Stimulated activated naive B cell treated with anti-CD40 and anti-IgM and Interleukin-4, amounts not matched to agents 10 μg/mL and 1 μg/mL and 100 μg/mL, for 72 hours (primary cell): ENCODE results near the gene RNU2-1.
"Not testable (repeated sequence)": the region's sequence is repeated elsewhere in the genome, so short reads cannot be mapped to it uniquely, and the experiment has no call there.

Experiments used
- ATAC-seq, 2 donors: fragments of 150-1000 bp; cut with Tn5 transposase; replicated peaks; 2 replicates each; pipeline ENCODE4 v1.10.0; 2021; ENCODE audit warnings: moderate library complexity in 1 of 2
- DNase-seq: peaks from one replicate; pipeline ENCODE4 v3.0.0; 2021
- H3K27ac Mint-ChIP-seq: one replicate; pipeline ENCODE4 v1.8.0; 2022; ENCODE audit warnings: mild to moderate bottlenecking, mixed read lengths
- H3K27me3 Mint-ChIP-seq, 2 donors: one replicate each; pipeline ENCODE4 v1.8.0; 2022; ENCODE audit warnings: mixed read lengths in 2 of 2
- H3K36me3 Mint-ChIP-seq, 2 donors: one replicate each; pipeline ENCODE4 v1.8.0; 2022; ENCODE audit warnings: mixed read lengths in 2 of 2, mild to moderate bottlenecking in 1 of 2
- H3K4me1 Mint-ChIP-seq, 2 donors: one replicate each; pipeline ENCODE4 v1.8.0; 2022; ENCODE audit warnings: mixed read lengths in 2 of 2, mild to moderate bottlenecking in 1 of 2
- H3K4me3 Mint-ChIP-seq, 2 donors: one replicate each; pipeline ENCODE4 v1.8.0; 2022; ENCODE audit warnings: mild to moderate bottlenecking in 2 of 2, mixed read lengths in 2 of 2, moderate library complexity in 1 of 2
- H3K9me3 Mint-ChIP-seq, 2 donors: one replicate each; pipeline ENCODE4 v1.8.0; 2022; ENCODE audit warnings: mixed read lengths in 2 of 2, mild to moderate bottlenecking in 1 of 2

The RNU2-1 gene

GRCh38 chr17:43233877-43234276 lies at the start of gene RNU2-1:
Gene RNU2-1 (minus strand): TSS chr17:43233977.
- peak within 1 kb of the TSS in 1 of 2 donors; percentile 48 for H3K4me3 Mint-ChIP-seq
- ATAC-seq, DNase-seq, H3K36me3 Mint-ChIP-seq, H3K27ac Mint-ChIP-seq, H3K9me3 Mint-ChIP-seq, H3K4me1 Mint-ChIP-seq, H3K27me3 Mint-ChIP-seq: not testable (repeated sequence)

GRCh38 chr17:43272914-43273313 lies 39.1 kb upstream of the RNU2-1 start:
- not testable (repeated sequence) for H3K9me3 Mint-ChIP-seq, H3K27me3 Mint-ChIP-seq, DNase-seq, H3K4me1 Mint-ChIP-seq, H3K36me3 Mint-ChIP-seq, H3K27ac Mint-ChIP-seq, H3K4me3 Mint-ChIP-seq
- ATAC-seq, result peak; percentile 69 to 80

GRCh38 chr17:43272483-43272882 lies 38.7 kb upstream of the RNU2-1 start:
- peak; percentile 49 to 57 for ATAC-seq
- not testable (repeated sequence) for H3K36me3 Mint-ChIP-seq, H3K9me3 Mint-ChIP-seq, H3K4me1 Mint-ChIP-seq, H3K27me3 Mint-ChIP-seq
- Mint-ChIP-seq H3K4me3 (peak overlapping the region; percentile 6 to 9), H3K27ac (peak overlapping the region; percentile 20)
- peak; percentile 42 for DNase-seq

- not testable (repeated sequence) for H3K27me3 Mint-ChIP-seq, H3K4me3 Mint-ChIP-seq, DNase-seq, H3K9me3 Mint-ChIP-seq, H3K36me3 Mint-ChIP-seq, H3K4me1 Mint-ChIP-seq, H3K27ac Mint-ChIP-seq
- ATAC-seq, result peak; percentile 68 to 80
Measured at GRCh38 chr17:43270552-43271504, 37.1 kb upstream of the RNU2-1 start.

- not testable (repeated sequence) for H3K27ac Mint-ChIP-seq, H3K4me3 Mint-ChIP-seq, H3K4me1 Mint-ChIP-seq, H3K36me3 Mint-ChIP-seq, H3K27me3 Mint-ChIP-seq, H3K9me3 Mint-ChIP-seq
- ATAC-seq (peak; percentile 50 to 62), DNase-seq (peak; percentile 89)
Measured at GRCh38 chr17:43246456-43246855, 12.7 kb upstream of the RNU2-1 start.

- H3K4me3 Mint-ChIP-seq, H3K27ac Mint-ChIP-seq, H3K27me3 Mint-ChIP-seq, DNase-seq, H3K4me1 Mint-ChIP-seq, H3K36me3 Mint-ChIP-seq, H3K9me3 Mint-ChIP-seq: not testable (repeated sequence)
- ATAC-seq, result peak; percentile 63 to 72
Measured at GRCh38 chr17:43240596-43241352, 7.0 kb upstream of the RNU2-1 start.

GRCh38 chr17:43239597-43239996 lies 5.8 kb upstream of the RNU2-1 start:
- H3K4me1 Mint-ChIP-seq, H3K27me3 Mint-ChIP-seq, DNase-seq, H3K9me3 Mint-ChIP-seq, H3K36me3 Mint-ChIP-seq: not testable (repeated sequence)
- Mint-ChIP-seq H3K27ac (peak overlapping the region; percentile 74), H3K4me3 (peak overlapping the region in 1 of 2 donors; percentile 54)
- ATAC-seq, result peak; percentile 64 to 76

GRCh38 chr17:43233263-43233662 lies 514 bp downstream of the RNU2-1 start:
- H3K36me3 Mint-ChIP-seq, ATAC-seq, H3K9me3 Mint-ChIP-seq, H3K27me3 Mint-ChIP-seq, DNase-seq, H3K4me1 Mint-ChIP-seq, H3K27ac Mint-ChIP-seq: not testable (repeated sequence)
- peak overlapping the region in 1 of 2 donors; percentile 48 for H3K4me3 Mint-ChIP-seq

- H3K27ac Mint-ChIP-seq, H3K36me3 Mint-ChIP-seq, H3K9me3 Mint-ChIP-seq, H3K4me1 Mint-ChIP-seq, H3K27me3 Mint-ChIP-seq, ATAC-seq, DNase-seq: not testable (repeated sequence)
- H3K4me3 Mint-ChIP-seq, result peak overlapping the region; percentile 33 to 65
Measured at GRCh38 chr17:43232021-43232699, 1.6 kb downstream of the RNU2-1 start.

GRCh38 chr17:43231205-43232020 lies 2.4 kb downstream of the RNU2-1 start:
- not testable (repeated sequence) for H3K27ac Mint-ChIP-seq, H3K9me3 Mint-ChIP-seq
- peak; percentile 53 to 64 for ATAC-seq

GRCh38 chr17:43228020-43228782 lies 5.6 kb downstream of the RNU2-1 start, which contains the start of gene CCDC200:
Gene CCDC200 (minus strand): TSS chr17:43228623. CDS start chr17:43228554, 69 bp downstream.
- H3K36me3 Mint-ChIP-seq, result peaks cover 12 to 14% of the 10 kb centered on the region in 2 donors
- H3K27ac Mint-ChIP-seq, H3K4me3 Mint-ChIP-seq, H3K9me3 Mint-ChIP-seq, ATAC-seq, H3K27me3 Mint-ChIP-seq, H3K4me1 Mint-ChIP-seq, DNase-seq: not testable (repeated sequence)

More at GRCh38 chr17:43231205-43232020, 2.4 kb downstream of the RNU2-1 start:
- DNase-seq, H3K4me1 Mint-ChIP-seq, H3K36me3 Mint-ChIP-seq, H3K27me3 Mint-ChIP-seq: not testable (repeated sequence)
- peak overlapping the region in 1 of 2 donors; percentile 62 for H3K4me3 Mint-ChIP-seq

GRCh38 chr17:43226393-43226792 lies 7.4 kb downstream of the RNU2-1 start:
- DNase-seq (no peak), ATAC-seq (no peak)
- H3K4me3 Mint-ChIP-seq, result no peak overlapping the region
- H3K27me3 Mint-ChIP-seq, result no peaks in the 10 kb centered on the region
- peaks cover 14 to 15% of the 10 kb centered on the region in 2 donors for H3K36me3 Mint-ChIP-seq
- no peak overlapping the region for H3K27ac Mint-ChIP-seq
- peaks cover 1 to 5% of the 10 kb centered on the region in 2 donors for H3K4me1 Mint-ChIP-seq
- no peaks in the 10 kb centered on the region for H3K9me3 Mint-ChIP-seq

- peaks cover 19 to 21% of the 10 kb centered on the region in 2 donors for H3K36me3 Mint-ChIP-seq
- H3K27me3 Mint-ChIP-seq, result no peaks in the 10 kb centered on the region
- no peak overlapping the region for H3K4me3 Mint-ChIP-seq
- H3K9me3 Mint-ChIP-seq, result no peaks in the 10 kb centered on the region
- ATAC-seq (no peak), DNase-seq (no peak)
- peak overlapping the region; percentile 78 for H3K27ac Mint-ChIP-seq
- H3K4me1 Mint-ChIP-seq, result peaks cover 9 to 14% of the 10 kb centered on the region in 2 donors
Measured at GRCh38 chr17:43224146-43224705, 9.6 kb downstream of the RNU2-1 start.
